Amniotic stem cell (primary cell): ENCODE measurements around the gene PTOV1.

ENCODE experiments used
- DNase-seq: peaks from one replicate; lab custom pipeline; 2025; lab: John Stamatoyannopoulos, UW

The PTOV1 gene

DNA sequence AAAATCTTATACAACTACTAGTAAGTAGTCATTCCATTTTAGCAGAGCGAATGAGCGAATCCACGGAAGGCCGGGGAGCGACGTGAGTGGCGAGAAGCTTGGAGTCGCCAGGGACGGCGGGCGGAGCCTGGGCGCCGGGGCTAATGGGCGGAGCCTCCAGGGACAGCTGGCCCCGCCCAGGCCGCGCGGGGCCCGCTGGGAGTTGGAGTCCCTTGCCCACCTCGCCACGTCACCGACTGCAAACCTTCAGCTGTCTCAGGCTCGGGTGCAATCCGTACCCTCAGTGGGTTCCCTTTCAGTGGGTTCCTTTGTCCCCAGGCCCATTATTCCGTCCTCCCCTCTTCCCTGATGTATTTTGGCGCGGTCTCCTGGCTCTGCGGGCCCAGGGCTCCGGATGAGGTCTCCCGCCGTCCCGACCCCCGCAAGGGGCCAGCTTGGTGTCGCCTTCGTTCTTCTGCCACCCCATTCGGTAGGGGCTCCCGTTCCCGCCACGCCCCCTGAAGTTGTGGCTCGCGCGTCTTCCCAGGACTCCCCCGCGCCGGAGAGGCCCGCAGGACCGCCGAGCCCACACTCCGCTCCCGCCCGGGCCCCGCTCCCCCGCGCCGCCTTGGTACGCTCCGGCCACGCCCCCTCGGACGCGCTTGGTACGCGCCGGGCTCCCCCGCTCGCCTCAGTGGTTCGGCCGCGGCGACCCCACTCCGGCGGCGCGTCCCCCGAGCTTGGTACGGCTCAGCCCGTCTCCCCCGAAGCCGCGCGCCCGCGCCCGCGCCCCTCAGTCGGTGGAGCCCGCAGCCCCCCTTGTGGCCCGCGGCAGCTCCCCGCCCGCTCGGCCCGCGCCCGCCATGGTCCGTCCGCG lies at the start of gene PTOV1:
Gene PTOV1 (plus strand): TSS at position 673 of the 856 bp plus-strand sequence.
- peak; percentile 85 for DNase-seq

DNA sequence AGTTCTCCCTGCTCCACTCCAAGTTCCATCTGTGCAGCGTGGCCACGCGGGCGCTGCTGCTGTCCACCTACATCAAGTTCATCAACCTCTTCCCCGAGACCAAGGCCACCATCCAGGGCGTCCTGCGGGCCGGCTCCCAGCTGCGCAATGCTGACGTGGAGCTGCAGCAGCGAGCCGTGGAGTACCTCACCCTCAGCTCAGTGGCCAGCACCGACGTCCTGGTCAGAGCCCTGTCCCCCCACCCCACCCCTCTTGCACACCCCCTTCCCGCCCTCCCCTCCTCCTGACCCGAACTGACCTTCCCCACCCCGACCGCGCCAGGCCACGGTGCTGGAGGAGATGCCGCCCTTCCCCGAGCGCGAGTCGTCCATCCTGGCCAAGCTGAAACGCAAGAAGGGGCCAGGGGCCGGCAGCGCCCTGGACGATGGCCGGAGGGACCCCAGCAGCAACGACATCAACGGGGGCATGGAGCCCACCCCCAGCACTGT lies 49.5 kb upstream of the PTOV1 start:
- no peak for DNase-seq

DNA sequence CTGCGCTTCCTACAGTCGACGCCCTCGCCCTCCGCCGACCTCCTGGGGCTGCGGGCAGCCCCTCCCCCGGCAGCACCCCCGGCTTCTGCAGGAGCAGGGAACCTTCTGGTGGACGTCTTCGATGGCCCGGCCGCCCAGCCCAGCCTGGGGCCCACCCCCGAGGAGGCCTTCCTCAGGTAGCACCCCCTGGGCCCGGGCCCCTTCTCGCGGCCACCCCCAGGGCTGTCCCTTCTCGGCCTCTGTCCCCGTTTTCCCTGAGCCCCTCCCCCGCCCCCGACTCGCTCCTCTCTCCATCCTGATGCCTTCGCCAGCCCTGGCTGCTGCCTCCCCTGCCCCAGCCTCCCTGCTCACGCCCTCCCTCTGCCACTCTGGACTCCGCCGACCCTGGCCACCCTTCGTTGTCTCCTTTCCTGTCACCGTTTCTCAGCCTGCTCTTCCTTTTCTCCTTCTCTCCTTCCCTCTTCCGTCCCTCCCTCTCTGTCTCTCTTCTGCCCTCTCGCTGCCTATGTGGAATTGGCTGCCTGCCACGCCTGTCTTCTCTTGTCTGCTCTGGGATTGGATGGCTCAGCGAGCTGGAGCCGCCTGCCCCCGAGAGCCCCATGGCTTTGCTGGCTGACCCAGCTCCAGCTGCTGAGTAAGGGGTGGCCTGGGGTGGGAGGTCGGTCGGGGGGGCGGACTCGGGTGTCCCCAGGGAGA lies 48.8 kb upstream of the PTOV1 start:
- DNase-seq, result peak; percentile 52

DNA sequence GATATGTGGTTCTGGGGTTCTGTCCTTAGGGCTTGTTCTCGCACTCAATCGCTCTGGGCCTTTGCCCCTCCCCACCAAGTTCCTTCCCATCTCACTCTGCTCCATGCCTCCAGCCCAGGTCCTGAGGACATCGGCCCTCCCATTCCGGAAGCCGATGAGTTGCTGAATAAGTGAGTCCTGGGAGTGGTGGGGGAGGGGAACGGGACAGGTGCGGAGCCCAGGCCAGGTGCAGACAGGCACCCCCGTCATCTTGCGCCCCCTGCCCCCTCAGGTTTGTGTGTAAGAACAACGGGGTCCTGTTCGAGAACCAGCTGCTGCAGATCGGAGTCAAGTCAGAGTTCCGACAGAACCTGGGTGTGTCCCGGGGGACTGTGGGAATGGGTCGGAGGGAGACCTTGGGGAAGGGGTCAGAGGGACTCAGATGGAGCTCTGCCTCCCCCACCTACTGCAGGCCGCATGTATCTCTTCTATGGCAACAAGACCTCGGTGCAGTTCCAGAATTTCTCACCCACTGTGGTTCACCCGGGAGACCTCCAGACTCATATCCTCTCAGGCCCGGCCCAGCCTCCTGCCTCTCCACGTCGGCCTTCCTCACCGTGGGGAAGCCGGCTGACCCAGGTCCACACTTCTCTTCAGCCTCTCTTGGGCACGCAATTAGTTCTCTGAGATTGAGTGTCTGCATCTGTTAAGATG lies 48.0 kb upstream of the PTOV1 start:
- no peak for DNase-seq

DNA sequence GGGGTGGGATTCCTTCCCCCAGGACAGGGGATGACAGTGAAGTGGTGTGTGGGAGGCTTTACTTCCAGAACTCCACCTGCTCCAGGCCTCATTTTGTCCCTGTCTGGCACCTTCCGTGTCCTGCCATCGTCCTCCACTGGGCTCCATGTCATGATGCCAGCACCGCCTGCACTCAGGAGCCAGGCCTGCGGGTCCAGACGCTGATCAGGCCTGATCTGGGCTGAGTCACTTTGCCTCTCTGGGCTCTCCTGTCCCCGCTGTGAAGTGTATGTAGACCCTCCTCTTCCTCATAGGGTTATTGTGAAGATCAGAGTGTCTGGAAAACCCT lies 47.5 kb upstream of the PTOV1 start:
- no peak for DNase-seq

DNA sequence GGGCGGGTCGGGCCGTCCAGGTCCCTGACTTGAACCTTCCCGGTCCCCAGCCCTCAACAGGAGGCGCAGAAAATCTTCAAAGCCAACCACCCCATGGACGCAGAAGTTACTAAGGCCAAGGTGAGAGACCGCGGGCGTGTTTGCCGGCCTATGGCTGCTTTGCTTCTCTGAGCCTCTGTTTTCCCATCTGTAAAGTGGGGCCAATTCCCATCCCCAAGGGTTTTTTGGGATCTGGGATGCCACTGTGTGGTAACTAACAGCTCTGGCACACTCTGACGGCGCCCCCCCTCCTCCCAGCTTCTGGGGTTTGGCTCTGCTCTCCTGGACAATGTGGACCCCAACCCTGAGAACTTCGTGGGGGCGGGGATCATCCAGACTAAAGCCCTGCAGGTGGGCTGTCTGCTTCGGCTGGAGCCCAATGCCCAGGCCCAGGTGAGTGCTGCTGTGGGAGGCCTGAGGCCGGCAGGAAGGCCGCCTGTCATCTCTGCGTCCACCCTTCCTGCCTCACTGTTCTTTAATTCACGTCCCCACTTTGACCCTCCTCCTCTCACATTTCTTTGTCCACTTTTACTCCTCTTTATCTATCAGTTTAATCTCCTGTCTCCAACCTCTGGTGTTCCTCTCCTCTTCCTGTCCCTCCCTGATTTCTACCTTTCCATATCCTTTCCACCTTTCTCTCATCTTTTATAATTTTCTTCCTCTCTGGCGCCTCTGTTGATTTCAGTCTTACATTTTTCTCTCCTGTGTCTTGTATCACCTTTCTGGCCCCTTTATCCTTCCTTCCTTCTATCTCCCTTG lies 44.9 kb upstream of the PTOV1 start:
- DNase-seq, result no peak

DNA sequence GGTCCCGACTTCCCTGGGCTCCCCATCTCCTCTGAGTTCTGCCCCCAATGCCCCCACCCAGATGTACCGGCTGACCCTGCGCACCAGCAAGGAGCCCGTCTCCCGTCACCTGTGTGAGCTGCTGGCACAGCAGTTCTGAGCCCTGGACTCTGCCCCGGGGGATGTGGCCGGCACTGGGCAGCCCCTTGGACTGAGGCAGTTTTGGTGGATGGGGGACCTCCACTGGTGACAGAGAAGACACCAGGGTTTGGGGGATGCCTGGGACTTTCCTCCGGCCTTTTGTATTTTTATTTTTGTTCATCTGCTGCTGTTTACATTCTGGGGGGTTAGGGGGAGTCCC lies 44.4 kb upstream of the PTOV1 start:
- DNase-seq, result no peak

DNA sequence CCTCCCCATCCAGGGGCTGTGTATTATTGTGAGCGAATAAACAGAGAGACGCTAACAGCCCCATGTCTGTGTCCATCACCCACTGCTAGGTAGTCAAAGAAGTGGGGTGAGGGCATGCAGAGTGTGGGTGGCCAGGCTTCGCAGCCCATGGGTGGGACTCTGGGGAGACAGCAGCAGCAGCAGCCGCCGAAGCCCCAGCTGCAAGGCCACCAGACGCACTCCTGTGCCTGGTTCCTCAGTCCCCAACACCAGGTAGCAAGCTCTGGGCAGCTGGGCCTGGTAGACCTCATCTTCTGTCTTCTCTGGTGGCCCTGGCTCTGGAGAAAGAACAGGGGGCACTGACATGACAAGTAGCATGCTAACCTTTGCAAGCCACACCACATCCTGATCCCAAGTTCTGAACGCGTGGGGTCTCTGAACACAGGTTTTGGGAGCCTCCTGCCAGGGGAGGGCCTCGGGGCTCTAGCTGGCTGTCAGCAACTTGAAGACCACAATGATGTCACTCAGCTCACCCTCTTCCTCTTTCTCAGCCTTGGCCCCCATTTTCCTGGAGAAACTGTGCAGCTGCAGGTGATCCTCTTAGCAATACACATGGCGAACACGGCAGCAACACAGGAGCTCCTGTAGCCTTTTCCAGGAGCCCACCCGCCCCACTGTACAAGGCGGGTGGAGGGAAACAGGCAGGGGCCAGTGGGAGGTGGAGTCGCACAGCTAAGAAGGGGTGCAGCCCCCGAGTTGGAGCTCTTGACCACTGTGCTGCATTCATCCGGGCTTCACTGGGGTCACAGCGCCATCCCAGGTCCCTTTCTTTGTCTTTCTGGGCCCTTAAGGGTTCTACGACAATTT lies 43.7 kb upstream of the PTOV1 start:
- DNase-seq, result no peak

DNA sequence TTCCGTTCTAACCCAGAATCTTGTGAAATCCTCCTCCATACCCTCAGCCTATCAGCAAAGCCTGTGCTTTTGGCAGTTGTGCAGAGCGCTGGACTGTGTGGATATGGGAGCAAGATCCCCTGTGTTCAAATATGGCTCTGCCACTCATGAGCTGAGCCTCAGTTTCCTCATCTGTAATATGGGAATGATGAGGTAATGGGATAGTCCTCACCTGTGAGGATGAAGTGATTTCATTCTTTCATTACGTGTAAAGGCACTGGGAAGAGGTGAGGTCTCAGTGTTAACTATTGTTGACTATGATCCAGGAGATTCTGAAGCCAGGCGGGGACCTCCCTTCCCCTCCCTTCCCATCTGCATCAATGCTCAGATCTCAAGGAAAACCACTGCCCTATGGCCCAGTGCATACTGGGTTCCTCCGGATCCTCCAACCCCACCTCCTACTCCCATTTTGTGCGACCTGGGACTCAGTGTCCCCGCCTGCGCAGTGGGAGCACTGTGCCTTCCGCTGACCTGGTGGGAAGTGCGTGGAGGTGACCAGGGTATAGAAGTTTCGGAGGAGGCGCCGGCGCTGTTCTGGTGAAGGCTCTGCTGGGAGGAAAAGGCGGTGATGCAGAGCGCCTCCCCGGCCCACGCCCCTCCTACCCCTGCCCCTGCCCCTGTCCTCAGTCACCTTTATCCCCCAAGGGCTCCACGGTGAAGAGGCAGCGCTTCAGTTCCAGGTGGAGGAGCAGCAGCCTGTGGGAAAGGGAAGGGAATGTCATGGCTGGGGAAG lies 42.9 kb upstream of the PTOV1 start:
- DNase-seq, result no peak

DNA sequence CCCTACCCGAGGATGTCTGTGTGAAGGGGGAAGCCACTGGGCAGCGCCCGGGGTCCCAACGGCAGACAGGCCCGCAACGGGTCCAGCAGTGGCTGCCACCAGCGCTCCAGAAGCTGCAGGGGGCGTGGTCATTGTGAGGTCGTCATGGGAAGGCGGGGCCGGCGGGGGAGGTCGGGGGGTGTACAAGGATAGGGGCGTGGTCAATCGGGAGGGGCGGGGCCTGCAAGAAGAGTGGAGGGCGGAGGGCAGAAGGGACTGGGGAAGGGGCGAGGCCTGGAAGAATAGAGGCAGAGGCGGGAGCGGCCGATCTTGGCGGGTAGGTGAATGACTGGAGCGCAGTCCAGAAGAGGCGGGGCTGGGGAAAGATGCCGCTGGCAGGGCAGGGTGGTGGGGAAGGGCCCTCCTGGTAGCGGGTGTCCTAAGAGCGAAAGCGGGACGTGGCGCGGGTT lies 42.2 kb upstream of the PTOV1 start:
- peak; percentile 71 for DNase-seq

DNA sequence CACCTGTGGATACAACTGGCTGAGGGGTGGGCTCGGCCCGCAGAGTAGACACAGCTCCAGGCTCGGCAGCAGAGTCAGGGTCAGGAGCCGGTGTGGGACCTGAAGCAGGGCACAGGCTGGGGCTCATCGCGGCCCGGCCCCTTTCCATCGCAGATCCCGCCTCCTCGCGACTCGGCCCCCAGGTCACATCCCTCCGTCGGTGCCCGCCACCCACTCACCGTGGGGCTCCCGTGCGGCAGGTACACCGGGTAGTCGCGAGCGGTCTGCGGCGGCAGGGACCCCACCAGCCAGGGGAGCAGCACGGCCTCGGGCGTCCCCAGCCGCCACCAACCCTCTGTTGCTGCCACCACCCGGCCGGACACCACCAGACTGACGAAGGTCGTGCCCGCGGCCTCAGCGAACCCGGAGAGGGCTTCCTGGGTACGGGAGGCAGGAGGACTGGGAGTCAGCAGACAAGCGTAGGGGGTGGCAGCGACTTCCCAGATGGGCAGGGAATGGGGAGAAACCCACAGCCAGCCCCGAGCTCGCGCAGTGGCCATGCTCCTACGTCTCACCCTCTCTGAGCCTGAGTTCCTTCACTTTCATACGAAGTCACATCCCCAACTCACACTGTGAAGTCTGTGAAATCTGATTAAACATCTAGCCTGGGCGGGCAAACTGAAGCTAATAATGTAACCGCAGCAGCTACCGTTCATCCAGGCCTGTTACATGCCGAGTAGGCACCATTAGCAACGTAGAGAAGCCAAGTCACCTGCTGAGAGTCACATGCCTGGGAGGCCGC lies 41.6 kb upstream of the PTOV1 start:
- DNase-seq, result no peak

DNA sequence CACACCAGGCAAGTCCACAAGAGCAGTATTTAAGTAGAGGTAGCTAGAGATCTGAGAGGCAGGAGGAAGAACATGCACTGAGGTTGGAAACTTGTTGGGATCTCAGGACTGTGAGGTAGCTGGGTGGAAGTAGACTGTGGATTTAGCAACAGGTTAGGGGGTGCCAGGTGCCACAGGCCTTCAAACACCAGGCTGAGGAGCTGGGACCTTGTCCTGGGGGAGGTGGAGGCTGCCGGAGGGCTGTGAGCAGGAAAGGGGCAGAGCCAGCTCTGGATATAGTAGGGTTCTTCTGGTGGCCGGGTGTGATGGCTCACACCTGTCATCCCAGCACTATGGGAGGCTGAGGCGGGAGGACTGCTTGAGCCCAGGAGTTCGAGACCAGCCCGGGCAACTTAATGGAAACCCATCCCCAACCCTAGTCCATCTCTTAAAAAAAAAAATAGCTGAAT lies 41.0 kb upstream of the PTOV1 start:
- no peak for DNase-seq

DNA sequence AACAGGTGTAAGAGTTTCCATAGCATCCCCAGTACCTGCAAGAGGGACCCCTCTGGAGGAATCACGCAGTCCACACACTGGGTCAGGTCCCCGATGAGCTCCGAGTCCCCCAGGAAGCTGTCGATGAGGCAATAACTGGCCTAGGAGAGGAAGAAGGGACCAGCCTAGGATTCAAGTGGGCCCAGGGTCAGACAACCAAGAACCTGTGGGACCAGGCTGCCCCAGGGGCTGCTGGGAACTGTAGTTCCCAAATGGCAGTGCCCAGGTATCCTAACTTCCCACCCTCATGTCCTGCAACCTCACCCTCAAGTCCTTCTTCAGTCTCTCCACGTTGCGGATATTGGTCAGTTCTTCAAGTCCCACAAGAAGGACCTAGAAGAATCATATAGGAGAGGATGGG lies 39.6 kb upstream of the PTOV1 start:
- DNase-seq, result no peak

DNA sequence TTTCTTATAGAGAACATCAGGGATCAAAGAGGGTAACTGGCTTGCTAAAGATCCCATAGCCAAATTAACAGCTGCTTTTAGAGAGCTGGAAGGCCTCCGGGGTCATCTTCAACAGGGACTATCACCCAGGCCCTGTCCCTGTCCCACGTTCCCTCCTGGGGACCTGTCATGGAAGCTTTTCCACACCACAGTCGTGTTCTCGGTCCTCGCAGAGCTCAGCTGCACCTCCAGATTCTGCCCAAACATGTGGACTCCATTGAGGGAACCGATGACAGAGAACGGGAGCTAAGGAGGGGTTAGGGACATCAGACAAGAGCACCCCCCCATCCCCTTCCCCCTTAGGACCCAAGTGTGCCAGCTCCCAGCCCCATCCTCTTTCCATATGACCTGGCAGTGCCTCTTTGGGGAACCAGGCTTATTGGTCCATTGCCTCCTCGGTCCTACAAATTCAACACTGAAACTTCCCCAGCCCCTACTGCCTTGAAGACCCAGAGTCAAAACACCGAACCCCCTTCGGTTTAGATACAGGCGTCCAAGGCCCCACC lies 38.4 kb upstream of the PTOV1 start:
- no peak for DNase-seq

DNA sequence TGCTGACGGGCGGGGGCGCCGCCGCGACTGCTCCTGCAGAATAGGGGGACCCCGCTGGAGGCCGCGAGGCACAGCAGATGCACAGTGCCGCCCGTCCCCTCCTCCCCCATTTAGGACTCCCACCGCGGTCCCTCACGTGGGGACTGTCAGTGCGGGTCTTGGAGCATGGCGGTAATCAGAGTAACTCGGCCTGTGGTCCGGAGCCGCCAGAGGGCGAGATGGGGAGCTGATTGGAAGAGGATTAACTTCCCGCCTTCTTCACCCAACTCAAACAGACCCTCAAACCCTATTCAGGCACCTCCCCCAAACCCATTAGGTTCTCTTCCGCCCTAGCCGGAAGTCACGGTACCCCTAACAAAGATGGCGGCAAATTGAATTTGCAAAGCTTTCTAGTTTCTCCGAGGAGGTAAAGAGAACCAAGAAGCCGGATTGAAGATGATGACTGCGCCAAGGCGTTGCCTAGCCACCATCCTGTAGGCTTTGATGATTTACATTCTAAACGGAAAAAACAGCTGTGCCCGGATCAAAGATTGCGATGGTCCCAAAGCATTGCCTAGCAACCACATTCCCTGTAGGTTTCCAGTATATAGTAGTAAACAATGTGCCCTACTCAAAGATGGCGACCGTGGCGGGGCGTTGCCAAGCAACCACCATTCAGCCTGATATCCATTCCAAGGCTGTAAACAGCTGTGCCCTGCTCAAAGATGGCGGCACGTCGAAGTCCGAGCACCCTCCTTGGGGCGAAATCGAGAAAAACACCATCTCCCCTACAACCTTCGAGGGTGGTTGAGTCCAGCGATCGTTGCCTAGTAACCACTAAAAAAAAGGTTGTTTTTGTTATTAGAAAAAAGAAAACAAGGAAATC lies 37.7 kb upstream of the PTOV1 start, which contains the start of gene FUZ:
Gene FUZ (minus strand): TSS at position 296 of the 865 bp plus-strand sequence. CDS start 186 bp downstream, at position 110.
- DNase-seq, result peak; percentile 94

DNA sequence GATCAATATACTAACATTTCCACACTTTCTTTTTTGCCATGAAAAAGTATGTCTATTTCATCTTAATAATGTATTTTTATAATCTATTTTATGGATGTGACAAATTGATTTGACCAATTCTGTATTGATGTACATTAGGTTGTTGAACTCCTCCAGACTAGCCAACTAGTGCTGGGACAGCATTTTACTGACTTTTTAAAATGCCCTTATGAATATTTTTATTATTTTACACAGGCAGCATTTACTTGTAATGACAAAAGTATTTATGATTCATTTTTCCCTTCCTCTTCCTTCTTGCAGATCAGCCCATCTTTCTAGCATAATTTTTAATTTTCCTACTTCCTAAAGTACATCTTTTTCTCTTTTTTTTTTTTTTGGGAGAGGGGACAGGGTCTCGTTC lies 36.9 kb upstream of the PTOV1 start:
- no peak for DNase-seq

DNA sequence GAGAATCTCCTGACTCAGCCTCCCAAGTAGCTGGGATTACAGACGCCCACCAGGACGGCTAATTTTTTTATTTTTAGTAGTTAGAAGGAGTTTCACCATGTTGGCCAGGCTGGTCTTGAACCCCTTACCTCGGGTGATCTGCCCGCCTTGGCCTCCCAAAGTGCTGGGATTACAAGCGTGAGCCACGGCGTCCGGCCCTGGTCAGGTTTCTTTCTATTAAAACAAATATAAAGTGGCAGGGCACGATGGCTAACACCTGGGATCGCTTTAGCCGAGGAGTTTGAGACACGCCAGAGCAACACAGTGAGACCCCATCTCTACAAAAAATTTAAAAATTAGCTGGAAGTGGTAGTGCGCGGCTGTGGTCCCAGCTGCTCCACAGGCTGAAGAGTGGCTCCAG lies 34.4 kb upstream of the PTOV1 start:
- no peak for DNase-seq
